ENCODE results near the gene UBE2U. TPM values are rescaled to one million over a fixed set of nuclear protein-coding genes. Genes with fewer than 3 reads are reported as not detected.
"Not testable (repeated sequence)": the region's sequence is repeated elsewhere in the genome, so short reads cannot be mapped to it uniquely, and the experiment has no call there.

The UBE2U gene
- total RNA-seq, 1 experiment from 2014 or later = not detected

GRCh38 chr1:64187646-64188045, 15.8 kb upstream of the UBE2U start:
- peak; percentile 16 for DNase-seq (ENCODE audit: low read depth)

GRCh38 chr1:64192290-64192689, 11.1 kb upstream of the UBE2U start:
- DNase-seq (ENCODE audit: low read depth) = no peak

GRCh38 chr1:64194168-64195080, 9.0 kb upstream of the UBE2U start:
- DNase-seq (ENCODE audit: low read depth) = no peak

- no peak for DNase-seq (ENCODE audit: low read depth)
Measured at GRCh38 chr1:64195081-64195395, 8.4 kb upstream of the UBE2U start.

- no peak for DNase-seq (ENCODE audit: low read depth)
Measured at GRCh38 chr1:64196074-64196870, 7.2 kb upstream of the UBE2U start.

- DNase-seq (ENCODE audit: low read depth) = no peak
Measured at GRCh38 chr1:64197076-64197475, 6.3 kb upstream of the UBE2U start.

- peak; percentile 26 for DNase-seq (ENCODE audit: low read depth)
Measured at GRCh38 chr1:64199154-64199553, 4.3 kb upstream of the UBE2U start.

GRCh38 chr1:64200064-64200463, 3.4 kb upstream of the UBE2U start:
- DNase-seq (ENCODE audit: low read depth) = no peak

- DNase-seq (ENCODE audit: low read depth) = no peak
Measured at GRCh38 chr1:64209221-64209620, 5.8 kb downstream of the UBE2U start.

GRCh38 chr1:64212031-64212430, 8.6 kb downstream of the UBE2U start:
- peak; percentile 76 for DNase-seq (ENCODE audit: low read depth)

GRCh38 chr1:64215576-64215975, 12.2 kb downstream of the UBE2U start:
- DNase-seq (ENCODE audit: low read depth) = no peak

- no peak for DNase-seq (ENCODE audit: low read depth)
Measured at GRCh38 chr1:64220241-64220640, 16.8 kb downstream of the UBE2U start.

- peak; percentile 91 for DNase-seq (ENCODE audit: low read depth)
Measured at GRCh38 chr1:64223329-64224151, 20.1 kb downstream of the UBE2U start.

GRCh38 chr1:64224236-64224635, 20.8 kb downstream of the UBE2U start:
- not testable (repeated sequence) for DNase-seq (ENCODE audit: low read depth)

- peak; percentile 76 for DNase-seq (ENCODE audit: low read depth)
Measured at GRCh38 chr1:64228167-64228957, 24.9 kb downstream of the UBE2U start.

GRCh38 chr1:64229307-64229706, 25.9 kb downstream of the UBE2U start:
- no peak for DNase-seq (ENCODE audit: low read depth)

- DNase-seq (ENCODE audit: low read depth) = peak; percentile 85
Measured at GRCh38 chr1:64231153-64231552, 27.7 kb downstream of the UBE2U start.

GRCh38 chr1:64231654-64232053, 28.2 kb downstream of the UBE2U start:
- no peak for DNase-seq (ENCODE audit: low read depth)

GRCh38 chr1:64234714-64235113, 31.3 kb downstream of the UBE2U start:
- no peak for DNase-seq (ENCODE audit: low read depth)

GRCh38 chr1:64235181-64235580, 31.8 kb downstream of the UBE2U start:
- DNase-seq (ENCODE audit: low read depth) = no peak

- DNase-seq (ENCODE audit: low read depth) = no peak
Measured at GRCh38 chr1:64235910-64236309, 32.5 kb downstream of the UBE2U start.

Measured in HT1080 (cell line).